HG03159 (cell line): ENCODE data around the gene LRGUK.
"Not testable (repeated sequence)": the region's sequence is repeated elsewhere in the genome, so short reads cannot be mapped to it uniquely, and the experiment has no call there.

ENCODE experiments used
- ATAC-seq: cut with Tn5 transposase; IDR thresholded peaks from one replicate; pipeline ENCODE4 v1.9.1; 2021; ENCODE audit warnings: mild to moderate bottlenecking, moderate library complexity; ENCODE audit not compliant: unreplicated experiment

The LRGUK gene

GRCh38 chr7:134234216-134234615 is 107.1 kb downstream of the LRGUK start:
- no peak for ATAC-seq

GRCh38 chr7:134245253-134245652 is 118.1 kb downstream of the LRGUK start:
- peak; percentile 53 for ATAC-seq

GRCh38 chr7:134246347-134246746 is 119.2 kb downstream of the LRGUK start:
- no peak for ATAC-seq

- ATAC-seq: no peak
These were observed 119.6 kb downstream of the LRGUK start for GRCh38 chr7:134246761-134247160.

- no peak for ATAC-seq
These were observed 121.1 kb downstream of the LRGUK start for GRCh38 chr7:134248196-134248595.

GRCh38 chr7:134254311-134254710 is 127.2 kb downstream of the LRGUK start:
- ATAC-seq: no peak

- no peak for ATAC-seq
These were observed 128.7 kb downstream of the LRGUK start for GRCh38 chr7:134255814-134256213.

- ATAC-seq: no peak
These were observed 135.2 kb downstream of the LRGUK start for GRCh38 chr7:134262322-134262721.

- ATAC-seq: no peak
These were observed 149.8 kb downstream of the LRGUK start for GRCh38 chr7:134276951-134277350.

- ATAC-seq: no peak
These were observed 151.5 kb downstream of the LRGUK start for GRCh38 chr7:134278502-134279153.

- no peak for ATAC-seq
These were observed 152.2 kb downstream of the LRGUK start for GRCh38 chr7:134279336-134279735.

- no peak for ATAC-seq
These were observed 152.8 kb downstream of the LRGUK start for GRCh38 chr7:134279898-134280297.

- no peak for ATAC-seq
These were observed 153.4 kb downstream of the LRGUK start for GRCh38 chr7:134280508-134280907.

GRCh38 chr7:134284011-134284410 is 156.9 kb downstream of the LRGUK start:
- no peak for ATAC-seq

- no peak for ATAC-seq
These were observed 157.8 kb downstream of the LRGUK start for GRCh38 chr7:134284952-134285351.

- no peak for ATAC-seq
These were observed 160.9 kb downstream of the LRGUK start for GRCh38 chr7:134287916-134288659.

- ATAC-seq: no peak
These were observed 162.3 kb downstream of the LRGUK start for GRCh38 chr7:134289423-134289822.

GRCh38 chr7:134289841-134290240 is 162.7 kb downstream of the LRGUK start:
- ATAC-seq: no peak

GRCh38 chr7:134290286-134290685 is 163.1 kb downstream of the LRGUK start:
- ATAC-seq: no peak

- ATAC-seq: peak; percentile 100
These were observed 166.0 kb downstream of the LRGUK start for GRCh38 chr7:134293002-134293740.

- ATAC-seq: not testable (repeated sequence)
These were observed 168.8 kb downstream of the LRGUK start for GRCh38 chr7:134295982-134296381.

GRCh38 chr7:134297489-134297888 is 170.3 kb downstream of the LRGUK start:
- no peak for ATAC-seq
